ENCODE results near the gene LRRC46. TPM values are rescaled to one million over a fixed set of nuclear protein-coding genes. Genes with fewer than 3 reads are reported as not detected.
A peak's percentile ranks its signal among the peaks of the same experiment; 100 is the strongest.

Gene LRRC46
- polyA plus RNA-seq, 3 donors from 2014 or later: 0.66 to 0.82 TPM; not detected in 1

DNA sequence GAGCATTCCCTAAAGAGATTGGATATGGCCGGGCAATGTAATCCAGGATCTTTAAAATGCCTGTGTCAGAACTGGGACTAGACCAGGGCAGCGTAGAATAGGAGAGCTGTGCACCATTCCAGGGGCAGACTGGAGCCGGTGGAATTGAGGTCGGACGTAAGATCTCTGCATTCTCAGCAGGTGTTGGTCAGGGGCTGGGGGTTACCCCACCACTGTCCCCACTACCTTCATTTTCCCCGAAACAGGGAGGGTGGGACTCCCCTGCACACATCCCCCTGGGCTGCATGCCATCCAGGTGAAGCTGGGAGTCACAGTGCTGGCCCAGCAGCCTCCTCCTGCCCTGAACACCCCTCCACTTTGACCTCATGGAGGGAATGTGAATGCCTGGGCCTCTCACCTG lies 27.7 kb upstream of the LRRC46 start:
- H3K9me3 Mint-ChIP-seq: no peaks in the 10 kb centered on the region
- no peak for DNase-seq
- H3K4me1 Mint-ChIP-seq: no peaks in the 10 kb centered on the region
- H3K36me3 Mint-ChIP-seq: peaks cover 5 to 15% (median 9%) of the 10 kb centered on the region in 3 donors
- peaks cover 0 to 3% (median 2%) of the 10 kb centered on the region in 3 donors for H3K27me3 Mint-ChIP-seq (ENCODE audit: low read depth in 3 of 3)
- H3K27ac Mint-ChIP-seq: peak overlapping the region in 1 of 6 donors; percentile 10
- no peak overlapping the region for H3K4me3 Mint-ChIP-seq

DNA sequence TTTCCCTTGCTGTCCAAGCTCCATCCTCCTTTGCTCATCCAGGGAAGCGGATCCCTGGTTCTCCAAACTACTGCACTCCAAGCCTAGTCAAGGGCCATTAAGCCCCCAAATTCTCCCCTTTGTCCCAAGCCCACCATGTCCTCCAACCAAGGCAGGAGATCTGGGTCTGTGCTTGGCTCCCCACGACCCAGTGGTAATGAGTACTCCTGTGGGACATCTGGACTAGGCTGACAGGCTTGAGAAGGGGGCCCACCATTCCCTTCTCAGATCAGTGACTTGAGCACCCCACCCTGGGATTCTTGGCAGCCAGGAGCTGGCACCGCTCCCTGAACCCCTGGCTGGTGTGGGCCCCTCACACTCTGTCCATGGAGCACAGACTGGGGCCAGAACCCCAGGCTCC lies 27.0 kb upstream of the LRRC46 start:
- Mint-ChIP-seq H3K27me3 (ENCODE audit: low read depth in 3 of 3) (peaks cover 0 to 3% (median 2%) of the 10 kb centered on the region in 3 donors), H3K4me1 (no peaks in the 10 kb centered on the region), H3K27ac (peak overlapping the region in 1 of 6 donors; percentile 10), H3K9me3 (no peaks in the 10 kb centered on the region), H3K4me3 (no peak overlapping the region), H3K36me3 (peaks cover 5 to 15% (median 9%) of the 10 kb centered on the region in 3 donors)
- no peak for DNase-seq

DNA sequence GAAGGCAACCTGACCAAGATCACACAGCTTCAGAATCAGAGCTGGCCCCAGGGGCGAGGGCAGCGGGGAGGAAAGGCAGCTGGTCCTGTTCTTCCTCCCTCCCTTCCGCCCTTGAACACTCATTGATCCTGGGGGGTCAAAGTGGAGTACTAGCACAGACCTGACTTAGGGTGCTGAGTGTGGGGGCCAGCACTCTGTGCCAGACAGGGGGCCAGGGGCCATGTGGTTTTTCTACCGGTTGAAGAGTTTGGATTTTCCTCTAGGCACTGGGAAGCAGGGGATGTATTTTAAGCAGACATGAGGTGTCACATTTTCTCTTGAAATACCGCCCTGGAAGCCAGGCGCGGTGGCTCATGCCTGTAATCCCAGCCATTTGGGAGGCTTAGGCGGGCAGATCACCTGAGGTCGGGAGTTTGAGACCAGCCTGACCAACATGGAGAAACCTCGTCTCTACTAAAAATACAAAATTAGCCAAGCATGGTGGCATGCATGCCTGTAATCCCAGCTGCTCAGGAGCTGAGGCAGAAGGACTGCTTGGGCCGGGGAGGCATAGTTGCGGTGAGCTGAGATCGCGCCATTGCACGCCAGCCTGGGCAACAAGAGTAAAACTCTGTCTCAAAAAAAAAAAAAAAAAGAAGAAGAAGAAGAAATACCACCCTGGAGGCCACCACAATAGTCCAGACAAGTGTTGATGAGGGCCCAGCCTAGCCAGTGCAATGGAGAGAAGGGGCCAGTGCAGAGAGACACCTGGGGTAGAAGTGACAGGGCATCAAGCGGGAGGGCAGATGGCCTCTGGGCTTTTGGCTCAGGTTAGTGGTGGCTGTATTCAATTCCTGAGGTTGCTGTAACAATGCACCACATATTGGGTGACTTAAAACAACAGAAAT lies 25.2 kb upstream of the LRRC46 start:
- no peak for DNase-seq
- Mint-ChIP-seq H3K9me3 (no peaks in the 10 kb centered on the region), H3K27me3 (ENCODE audit: low read depth in 3 of 3) (peaks cover 3 to 5% (median 4%) of the 10 kb centered on the region in 3 donors), H3K27ac (peak overlapping the region in 3 of 6 donors; percentile 28 to 46 (median 35)), H3K4me3 (no peak overlapping the region), H3K36me3 (peaks cover 15 to 28% (median 15%) of the 10 kb centered on the region in 3 donors), H3K4me1 (peaks cover 14% of the 10 kb centered on the region in 2 donors)

DNA sequence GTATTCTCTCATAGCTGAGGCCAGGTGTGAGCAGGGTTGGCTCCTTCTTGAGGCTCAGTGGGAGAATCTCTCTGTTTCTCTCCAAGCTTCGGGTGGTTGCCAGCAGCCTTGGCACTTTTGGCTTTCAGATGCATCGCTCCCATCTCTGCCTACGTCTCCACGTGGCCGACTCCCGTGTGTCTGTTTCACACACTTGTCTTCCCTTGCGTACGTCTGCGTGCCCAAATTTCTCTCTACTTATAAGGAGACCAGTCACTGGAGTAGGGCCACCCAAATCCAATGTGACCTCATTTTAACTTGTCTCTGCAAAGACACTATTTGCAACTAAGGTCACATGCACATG lies 24.6 kb upstream of the LRRC46 start:
- peak overlapping the region in 4 of 6 donors; percentile 28 to 81 (median 55) for H3K27ac Mint-ChIP-seq

DNA sequence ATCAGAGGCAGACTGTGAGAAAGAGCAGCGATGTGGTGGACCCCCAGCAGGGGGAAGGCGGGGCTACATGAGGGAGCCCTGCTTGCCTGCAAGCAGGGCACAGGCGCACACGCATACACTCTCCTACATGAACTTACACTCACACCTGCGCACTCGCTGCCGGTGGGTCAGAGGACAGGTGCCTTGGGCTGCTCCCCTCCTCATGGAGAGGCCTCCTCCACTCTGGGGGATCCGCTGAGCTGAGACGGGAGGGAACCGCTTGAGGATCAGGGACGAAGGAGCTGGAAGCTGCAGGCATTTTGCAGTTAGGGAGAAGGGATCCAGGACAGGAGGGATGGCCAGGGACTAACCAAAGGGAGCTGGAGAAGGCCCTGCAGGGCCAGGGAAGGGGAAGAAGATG lies 24.0 kb upstream of the LRRC46 start:
- Mint-ChIP-seq H3K27ac (peak overlapping the region in 1 of 6 donors; percentile 81), H3K4me3 (no peak overlapping the region), H3K9me3 (no peaks in the 10 kb centered on the region)

More for the DNA sequence above, 24.6 kb upstream of the LRRC46 start:
- no peaks in the 10 kb centered on the region for H3K9me3 Mint-ChIP-seq
- peaks cover under 1 to 4% (median 3%) of the 10 kb centered on the region in 3 donors for H3K27me3 Mint-ChIP-seq (ENCODE audit: low read depth in 3 of 3)
- DNase-seq: no peak
- H3K4me1 Mint-ChIP-seq: peaks cover 18 to 20% of the 10 kb centered on the region in 2 donors
- H3K4me3 Mint-ChIP-seq: no peak overlapping the region
- H3K36me3 Mint-ChIP-seq: peaks cover 15 to 34% (median 21%) of the 10 kb centered on the region in 3 donors

DNA sequence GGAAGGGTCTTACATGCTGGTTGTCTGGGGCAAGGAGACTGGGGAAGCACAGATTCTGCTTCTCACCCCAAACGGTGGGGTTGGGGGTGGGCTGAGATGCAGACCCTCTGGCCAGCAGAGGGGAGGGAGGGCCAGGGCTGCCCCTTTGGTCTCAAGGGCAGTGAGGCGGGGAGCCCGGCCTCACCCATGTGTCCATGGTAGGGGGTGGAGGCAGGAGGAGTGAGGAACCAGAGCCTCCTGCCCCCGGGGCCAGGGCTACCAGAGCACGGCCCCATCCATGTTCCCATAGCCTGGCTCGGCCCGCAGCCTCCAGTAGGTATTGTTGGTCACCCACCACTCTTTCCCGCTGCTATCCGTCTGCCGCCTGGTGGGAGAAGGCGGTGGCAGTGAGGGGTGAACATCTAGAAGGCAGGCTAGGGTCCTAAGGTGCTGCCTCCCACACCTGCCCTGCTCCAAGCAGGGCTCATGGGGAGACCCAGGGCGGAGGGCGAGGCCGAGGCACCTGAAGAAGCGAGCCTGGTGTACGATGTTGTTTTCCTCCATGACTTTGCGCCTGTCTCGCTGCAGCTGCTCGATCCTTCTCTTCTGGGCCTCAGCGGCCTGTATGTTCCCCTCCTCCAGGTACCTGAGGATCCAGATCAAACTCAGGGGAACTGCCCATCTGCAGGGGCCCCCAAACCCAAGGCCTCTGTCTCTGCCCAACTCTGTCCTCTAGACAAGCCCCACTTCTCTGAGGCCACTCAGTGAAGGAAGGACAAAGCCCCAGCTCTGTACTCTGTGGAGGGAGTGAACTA lies 23.2 kb upstream of the LRRC46 start:
- Mint-ChIP-seq H3K36me3 (peaks cover 22 to 43% (median 31%) of the 10 kb centered on the region in 3 donors), H3K9me3 (no peaks in the 10 kb centered on the region), H3K4me3 (no peak overlapping the region), H3K4me1 (peaks cover 23 to 28% of the 10 kb centered on the region in 2 donors), H3K27ac (peak overlapping the region in 1 of 6 donors; percentile 71), H3K27me3 (ENCODE audit: low read depth in 3 of 3) (peaks cover 0 to 5% (median 3%) of the 10 kb centered on the region in 3 donors)
- DNase-seq: no peak

More for the DNA sequence above, 24.0 kb upstream of the LRRC46 start:
- Mint-ChIP-seq H3K36me3 (peaks cover 16 to 39% (median 23%) of the 10 kb centered on the region in 3 donors), H3K4me1 (peaks cover 20 to 23% of the 10 kb centered on the region in 2 donors), H3K27me3 (ENCODE audit: low read depth in 3 of 3) (peaks cover 0 to 4% (median 3%) of the 10 kb centered on the region in 3 donors)
- no peak for DNase-seq

DNA sequence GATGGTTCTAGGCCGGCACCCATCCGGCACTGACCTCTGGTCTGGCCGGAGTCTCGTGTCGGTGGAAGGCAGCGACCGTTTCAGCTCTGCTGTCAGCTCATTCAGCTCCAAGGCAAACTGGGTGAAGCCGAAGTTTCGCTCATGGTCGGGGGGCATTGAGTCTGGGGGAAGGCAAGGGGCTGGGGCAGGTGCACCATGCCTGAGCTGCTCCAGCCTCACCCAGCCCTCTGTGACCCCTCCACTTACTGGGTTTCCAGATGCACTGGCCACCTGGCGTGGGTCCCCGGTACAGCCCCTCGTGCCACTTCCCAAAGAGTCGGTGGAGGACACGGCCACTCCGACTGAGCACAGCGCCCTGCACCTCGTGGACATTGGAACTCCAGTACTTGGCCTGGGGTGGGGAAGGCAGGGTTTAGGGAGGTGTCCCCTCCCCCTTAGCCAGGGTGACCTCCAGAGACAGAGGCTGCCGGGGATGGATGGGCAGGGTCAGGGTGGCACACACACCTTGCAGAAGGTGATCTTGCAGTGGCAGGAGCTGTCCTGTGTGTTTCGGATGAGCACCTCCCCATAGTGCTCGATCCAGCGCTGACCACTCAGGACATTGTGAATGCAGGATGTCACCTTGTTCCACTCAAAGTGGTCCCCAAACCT lies 22.5 kb upstream of the LRRC46 start:
- peaks cover 0 to 5% (median 3%) of the 10 kb centered on the region in 3 donors for H3K27me3 Mint-ChIP-seq (ENCODE audit: low read depth in 3 of 3)
- H3K27ac Mint-ChIP-seq: peak overlapping the region in 1 of 6 donors; percentile 69
- DNase-seq: no peak
- no peak overlapping the region for H3K4me3 Mint-ChIP-seq
- H3K4me1 Mint-ChIP-seq: peaks cover 23 to 28% of the 10 kb centered on the region in 2 donors
- H3K36me3 Mint-ChIP-seq: peaks cover 22 to 43% (median 31%) of the 10 kb centered on the region in 3 donors
- H3K9me3 Mint-ChIP-seq: no peaks in the 10 kb centered on the region

DNA sequence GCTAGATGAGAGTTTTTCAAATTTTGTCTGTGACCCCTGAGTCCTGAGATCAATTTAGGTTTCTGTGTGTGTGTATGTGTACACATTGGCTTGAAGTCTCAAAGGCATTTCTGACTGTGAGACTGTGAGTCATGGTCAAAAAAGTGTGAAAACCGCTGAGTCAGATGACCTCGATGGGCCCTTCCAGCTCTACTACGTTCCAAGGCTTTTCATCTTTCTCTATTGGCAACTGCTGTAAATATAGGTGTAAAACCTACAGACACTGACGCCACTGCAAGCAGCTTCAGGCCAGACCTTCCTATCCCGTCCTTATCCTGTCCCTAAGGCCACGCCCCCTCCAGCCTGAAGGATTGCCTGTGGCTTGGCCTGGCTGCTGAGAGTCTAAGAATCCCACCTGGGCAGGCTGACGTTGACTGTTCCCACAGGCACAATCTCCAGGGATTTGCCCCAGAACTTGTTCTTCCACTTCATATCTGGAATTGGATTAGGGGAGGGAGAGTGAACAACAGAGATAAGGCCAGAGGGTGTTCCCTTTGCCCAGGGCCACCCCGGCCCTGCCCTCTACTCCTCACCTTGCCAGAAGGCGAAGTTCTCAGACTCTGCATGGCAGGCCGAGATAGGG lies 21.2 kb upstream of the LRRC46 start:
- peak overlapping the region; percentile 76 to 94 (median 86) for H3K27ac Mint-ChIP-seq
- H3K36me3 Mint-ChIP-seq: peaks cover 22 to 46% (median 31%) of the 10 kb centered on the region in 3 donors
- peak overlapping the region in 2 of 5 donors; percentile 3 to 39 for H3K4me3 Mint-ChIP-seq
- H3K4me1 Mint-ChIP-seq: peaks cover 23 to 28% of the 10 kb centered on the region in 2 donors
- DNase-seq: peak; percentile 43 to 77 (median 53)
- H3K27me3 Mint-ChIP-seq (ENCODE audit: low read depth in 3 of 3): peaks cover 0 to 5% (median 3%) of the 10 kb centered on the region in 3 donors
- H3K9me3 Mint-ChIP-seq: no peaks in the 10 kb centered on the region

DNA sequence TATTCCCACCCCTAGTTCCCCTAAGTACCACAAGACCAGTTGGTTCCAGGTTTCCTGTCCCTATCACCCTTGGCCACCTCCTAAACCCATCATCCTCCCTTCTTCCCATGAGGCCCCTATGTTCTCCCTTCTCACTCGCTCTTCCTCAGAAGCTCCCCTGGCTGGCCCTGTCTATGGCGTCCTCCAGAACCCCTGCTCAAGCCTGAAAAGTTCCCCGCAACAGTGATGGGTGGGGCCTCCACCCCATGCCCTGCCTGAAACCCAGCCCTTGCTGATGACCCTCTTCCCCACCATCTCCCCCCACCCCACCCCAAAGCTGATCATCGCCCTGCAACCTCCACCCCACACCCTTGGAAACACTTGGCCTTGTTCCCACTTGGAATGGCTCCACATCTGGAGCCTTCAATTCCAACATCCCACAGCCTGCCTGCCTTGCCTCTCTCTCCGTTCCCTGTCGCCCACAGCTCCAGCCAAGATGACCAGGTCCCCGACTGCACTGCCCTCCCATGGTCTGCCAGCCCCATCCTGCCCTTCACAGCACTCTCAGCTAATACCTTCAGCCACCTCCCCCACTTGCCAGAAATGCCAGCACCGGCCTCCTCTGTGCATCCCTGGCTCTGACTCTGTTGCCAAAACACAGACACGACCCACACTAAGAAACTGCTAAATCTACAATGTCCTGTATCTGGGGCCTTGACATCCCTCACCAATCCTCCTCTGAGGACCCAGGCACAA lies 20.4 kb upstream of the LRRC46 start:
- Mint-ChIP-seq H3K27me3 (ENCODE audit: low read depth in 3 of 3) (peaks cover 0 to 5% (median 3%) of the 10 kb centered on the region in 3 donors), H3K4me1 (peaks cover 23 to 28% of the 10 kb centered on the region in 2 donors), H3K27ac (peak overlapping the region; percentile 71 to 94 (median 88)), H3K9me3 (no peaks in the 10 kb centered on the region), H3K36me3 (peaks cover 22 to 48% (median 31%) of the 10 kb centered on the region in 3 donors), H3K4me3 (no peak overlapping the region)
- DNase-seq: no peak

DNA sequence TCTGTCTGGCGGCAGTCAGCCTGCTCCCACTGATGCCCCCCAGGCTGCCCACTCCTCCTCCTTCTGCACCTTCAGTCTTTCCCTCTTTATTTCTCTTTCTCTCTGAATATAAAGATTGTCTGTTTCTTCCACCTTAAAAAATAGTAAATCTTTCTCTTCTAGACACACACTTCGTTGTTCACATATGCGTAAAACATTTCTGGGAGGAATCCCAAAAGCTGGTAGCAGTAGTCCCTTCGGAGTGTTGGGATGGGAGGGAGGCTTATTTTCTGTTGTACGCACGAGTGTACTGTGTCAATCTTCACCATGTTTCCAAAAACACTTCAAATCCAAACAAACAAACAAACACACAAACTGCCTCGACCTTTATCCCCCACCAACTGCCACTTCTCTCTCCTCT lies 19.8 kb upstream of the LRRC46 start:
- Mint-ChIP-seq H3K27ac (peak overlapping the region; percentile 71 to 94 (median 86)), H3K27me3 (ENCODE audit: low read depth in 3 of 3) (peaks cover 0 to 5% (median 3%) of the 10 kb centered on the region in 3 donors), H3K9me3 (no peaks in the 10 kb centered on the region), H3K4me1 (peaks cover 23 to 28% of the 10 kb centered on the region in 2 donors), H3K4me3 (no peak overlapping the region), H3K36me3 (peaks cover 22 to 49% (median 31%) of the 10 kb centered on the region in 3 donors)
- DNase-seq: no peak

DNA sequence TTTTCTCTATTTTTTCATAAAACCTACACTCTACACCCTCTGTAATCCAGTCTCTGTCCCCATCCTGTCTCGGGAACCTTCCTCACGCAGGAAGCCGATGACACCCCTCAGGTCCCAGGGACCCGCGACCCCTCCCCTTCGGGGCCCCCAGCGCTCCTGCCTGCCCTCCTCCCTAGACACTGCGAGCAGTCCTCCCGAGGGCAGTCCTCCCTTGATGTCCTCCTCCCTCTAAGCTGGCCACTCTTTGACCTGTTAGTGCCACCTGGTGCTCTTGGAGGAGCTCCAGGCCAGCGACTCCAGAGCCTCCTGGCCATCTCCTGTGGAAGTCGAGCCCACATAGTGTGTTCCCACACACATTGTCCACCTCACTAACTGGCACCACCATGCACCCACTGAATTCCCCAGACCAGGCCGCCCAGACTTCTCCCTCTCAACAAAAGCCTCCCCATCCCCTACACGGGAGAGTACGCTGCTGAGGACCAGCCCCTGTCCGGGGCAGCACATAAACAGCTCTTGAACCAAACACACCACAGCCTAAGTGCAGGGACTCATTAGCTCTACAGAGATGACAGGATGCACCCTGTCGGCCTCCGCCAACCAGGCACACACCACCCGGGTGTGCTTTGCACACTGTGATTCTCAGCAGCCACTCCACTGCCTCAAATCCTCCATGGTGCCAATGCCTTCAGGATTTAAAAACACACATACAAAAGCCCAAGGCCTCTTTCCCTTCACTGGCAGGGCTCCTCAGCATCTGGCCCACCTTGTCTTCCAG lies 19.1 kb upstream of the LRRC46 start:
- Mint-ChIP-seq H3K36me3 (peaks cover 18 to 48% (median 27%) of the 10 kb centered on the region in 3 donors), H3K27ac (peak overlapping the region; percentile 62 to 94 (median 83)), H3K9me3 (no peaks in the 10 kb centered on the region), H3K27me3 (ENCODE audit: low read depth in 3 of 3) (peaks cover 0 to 5% (median 3%) of the 10 kb centered on the region in 3 donors), H3K4me3 (no peak overlapping the region), H3K4me1 (peaks cover 25 to 28% of the 10 kb centered on the region in 2 donors)
- DNase-seq: no peak

DNA sequence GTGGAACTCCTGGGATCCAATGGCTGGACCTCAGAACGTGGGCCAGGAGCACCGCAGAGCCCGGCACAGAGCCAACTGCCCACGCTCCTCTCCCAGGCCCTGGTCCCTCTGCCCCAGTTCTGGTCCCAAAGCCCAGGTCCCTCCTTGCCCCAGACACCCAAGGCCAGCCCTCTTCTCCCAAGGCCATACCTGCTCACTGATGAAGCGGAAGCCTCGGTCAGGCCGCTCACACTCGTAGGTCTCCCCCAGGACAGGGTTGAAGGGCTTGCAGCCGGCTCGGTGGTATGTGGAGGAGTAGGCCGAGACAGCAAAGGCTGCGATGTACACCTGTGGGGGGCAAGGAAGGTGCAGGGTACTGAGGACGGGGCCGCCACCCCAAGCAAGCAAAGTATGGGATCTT lies 18.4 kb upstream of the LRRC46 start:
- no peaks in the 10 kb centered on the region for H3K9me3 Mint-ChIP-seq
- no peak overlapping the region for H3K4me3 Mint-ChIP-seq
- peaks cover 0 to 5% (median 3%) of the 10 kb centered on the region in 3 donors for H3K27me3 Mint-ChIP-seq (ENCODE audit: low read depth in 3 of 3)
- DNase-seq: no peak
- H3K36me3 Mint-ChIP-seq: peaks cover 17 to 51% (median 27%) of the 10 kb centered on the region in 3 donors
- peaks cover 25 to 28% of the 10 kb centered on the region in 2 donors for H3K4me1 Mint-ChIP-seq
- H3K27ac Mint-ChIP-seq: peak overlapping the region in 4 of 6 donors; percentile 30 to 89 (median 66)

All from immature natural killer cell (primary cell).